Endodermal cell (in vitro differentiated cells): Measurements from ENCODE around the gene BGN. TPM values are rescaled to one million over a fixed set of nuclear protein-coding genes. Genes with fewer than 3 reads are reported as not detected.

Experiments used
- DNase-seq: peaks from one replicate; pipeline ENCODE4 v3.0.0-alpha.2; 2017
- H3K27ac ChIP-seq: 2 replicates; pipeline ENCODE4 v1.5.1; 2013; ENCODE audit warnings: mild to moderate bottlenecking, low read depth, low read length, moderate library complexity
- H3K27me3 ChIP-seq: 2 replicates; pipeline ENCODE4 v1.6.1; 2013; ENCODE audit warnings: mild to moderate bottlenecking, low read length, moderate library complexity; ENCODE audit not compliant: insufficient read depth, control insufficient read depth, poor library complexity, severe bottlenecking
- H3K36me3 ChIP-seq: 2 replicates; pipeline ENCODE4 v1.7.0; 2013; ENCODE audit warnings: mild to moderate bottlenecking, low read length, moderate library complexity; ENCODE audit not compliant: control insufficient read depth, insufficient read depth
- H3K4me1 ChIP-seq: one replicate; pipeline ENCODE4 v1.7.0; 2013; ENCODE audit warnings: low read length; ENCODE audit not compliant: control insufficient read depth, insufficient read depth
- H3K4me3 ChIP-seq: 2 replicates; pipeline ENCODE4 v1.5.1; 2013; ENCODE audit warnings: mild to moderate bottlenecking, low read length, moderate library complexity
- H3K9ac ChIP-seq: 2 replicates; pipeline ENCODE4 v1.6.1; 2013; ENCODE audit warnings: mild to moderate bottlenecking, low read length, moderate library complexity; ENCODE audit not compliant: poor library complexity, severe bottlenecking; ENCODE audit errors: extremely low read depth
- H3K9me3 ChIP-seq: 2 replicates; pipeline ENCODE4 v1.6.1; 2013; ENCODE audit warnings: mild to moderate bottlenecking, low read length, moderate library complexity; ENCODE audit not compliant: control insufficient read depth
- H3K27ac Mint-ChIP-seq: 2 replicates; pipeline ENCODE4 v1.8.0; 2020; ENCODE audit warnings: mixed read lengths
- H3K27me3 Mint-ChIP-seq: 2 replicates; pipeline ENCODE4 v1.8.0; 2021; ENCODE audit warnings: mild to moderate bottlenecking, mixed read lengths; ENCODE audit not compliant: insufficient read depth
- H3K36me3 Mint-ChIP-seq: 2 replicates; pipeline ENCODE4 v1.8.0; 2020; ENCODE audit warnings: low read depth, mixed read lengths
- H3K4me1 Mint-ChIP-seq: 2 replicates; pipeline ENCODE4 v1.8.0; 2020; ENCODE audit warnings: mixed read lengths
- H3K4me3 Mint-ChIP-seq: 2 replicates; pipeline ENCODE4 v1.8.0; 2020; ENCODE audit warnings: mild to moderate bottlenecking, moderate library complexity, mixed read lengths
- H3K9me3 Mint-ChIP-seq: 2 replicates; pipeline ENCODE4 v1.8.0; 2020; ENCODE audit warnings: mild to moderate bottlenecking, mixed read lengths
- CTCF ChIP-seq: fragments of 200-600 bp; sonication (generic); conservative IDR thresholded peaks from 2 replicates; pipeline ENCODE4 v1.5.0; 2021; ENCODE audit warnings: antibody characterized with exemption, mild to moderate bottlenecking
- WGBS, 2 experiments: methylation state at CpG; one replicate each; pipeline versions ENCODE4 v1.1.5 to v1.1.7; 2013; ENCODE audit warnings: missing lambda C conversion rate in 2 of 2, mixed read lengths in 1 of 2; ENCODE audit not compliant: insufficient coverage in 1 of 2, insufficient read length in 1 of 2; 5-methylcytosine and 5-hydroxymethylcytosine counted together
- total RNA-seq, 2 donors: library from RNA; stranded (reverse); fragmentation: NEBNext Ultra II Directional in 1 of 2; extraction: Animal tissue kit (Norgen Biotek cat#: 25700) in 1 of 2; gene quantifications; 2 replicates in 1 of 2; 3 replicates in 1 of 2; pipeline ENCODE4 v1.2.1, GENCODE V29; 2021

BGN gene
- total RNA-seq, 2 donors from 2014 or later, result 1.2 to 1.6 TPM

GRCh38 chrX:153509592-153509991 lies 14.8 kb downstream of the BGN start:
- TF ChIP-seq CTCF, result no peak
- Mint-ChIP-seq H3K27me3 (no peaks in the 10 kb centered on the region), H3K27ac (no peak overlapping the region), H3K36me3 (no peaks in the 10 kb centered on the region), H3K4me3 (no peak overlapping the region), H3K4me1 (no peaks in the 10 kb centered on the region), H3K9me3 (peaks cover 53% of the 10 kb centered on the region)
- Histone ChIP-seq H3K9me3 (no peaks in the 10 kb centered on the region), H3K27ac (no peak overlapping the region), H3K27me3 (no peaks in the 10 kb centered on the region), H3K4me3 (no peak overlapping the region), H3K4me1 (no peaks in the 10 kb centered on the region), H3K9ac (no peak overlapping the region), H3K36me3 (no peaks in the 10 kb centered on the region)
- no peak for DNase-seq
- WGBS, 2 experiments, result 90 to 92% methylated on average over 4 to 14 of the region's 14 CpGs

GRCh38 chrX:153510383-153510782 lies 15.6 kb downstream of the BGN start:
- Histone ChIP-seq H3K4me1 (no peaks in the 10 kb centered on the region), H3K36me3 (no peaks in the 10 kb centered on the region), H3K27me3 (peaks cover 3% of the 10 kb centered on the region), H3K27ac (no peak overlapping the region), H3K4me3 (no peak overlapping the region), H3K9me3 (no peaks in the 10 kb centered on the region), H3K9ac (no peak overlapping the region)
- H3K36me3 Mint-ChIP-seq, result no peaks in the 10 kb centered on the region
- DNase-seq, result no peak
- TF ChIP-seq CTCF, result no peak
- peaks cover 5% of the 10 kb centered on the region for H3K27me3 Mint-ChIP-seq
- H3K4me1 Mint-ChIP-seq, result no peaks in the 10 kb centered on the region
- H3K9me3 Mint-ChIP-seq, result peaks cover 45% of the 10 kb centered on the region
- no peak overlapping the region for H3K4me3 Mint-ChIP-seq
- no peak overlapping the region for H3K27ac Mint-ChIP-seq
- WGBS, 2 experiments, result 85 to 96% methylated on average over 4 to 11 of the region's 11 CpGs

- no peak overlapping the region for H3K4me3 ChIP-seq
- Mint-ChIP-seq H3K27me3 (peaks cover 20% of the 10 kb centered on the region), H3K27ac (no peak overlapping the region), H3K4me1 (no peaks in the 10 kb centered on the region), H3K4me3 (no peak overlapping the region), H3K36me3 (no peaks in the 10 kb centered on the region), H3K9me3 (peaks cover 46% of the 10 kb centered on the region)
- no peak overlapping the region for H3K27ac ChIP-seq
- no peaks in the 10 kb centered on the region for H3K36me3 ChIP-seq
- no peak overlapping the region for H3K9ac ChIP-seq
- no peaks in the 10 kb centered on the region for H3K9me3 ChIP-seq
- H3K27me3 ChIP-seq, result peaks cover 18% of the 10 kb centered on the region
- H3K4me1 ChIP-seq, result no peaks in the 10 kb centered on the region
- 89% methylated on average over 17 of the region's 17 CpGs; no CpG with 5 or more reads in 1 of the 2 experiments for whole genome bisulfite sequencing, 2 experiments
- DNase-seq, result no peak
- TF ChIP-seq CTCF, result no peak
Observed at GRCh38 chrX:153511784-153512500, 17.2 kb downstream of the BGN start.
